Neural progenitor cell (in vitro differentiated cells): ENCODE measurements around the gene B4GALT4.

Experiments used
- CTCF ChIP-seq: fragments of 200-600 bp; sonication (generic); IDR thresholded peaks from 2 replicates; pipeline ENCODE4 v1.5.1; 2017; ENCODE audit warnings: antibody characterized with exemption, mild to moderate bottlenecking
- EZH2 ChIP-seq: fragments of 200-600 bp; sonication (generic); IDR thresholded peaks from 2 replicates; pipeline ENCODE4 v1.6.1; 2017; ENCODE audit warnings: antibody characterized with exemption, mild to moderate bottlenecking, moderate library complexity

- TF ChIP-seq CTCF (no peak), EZH2 (no peak)
Measured at GRCh38 chr3:119230745-119231144, 9.9 kb downstream of the B4GALT4 start.
